GDM1 (cell line): ENCODE results near the gene PLA2G3.
"Not testable (repeated sequence)": the region's sequence is repeated elsewhere in the genome, so short reads cannot be mapped to it uniquely, and the experiment has no call there.

ENCODE experiments used
- DNase-seq: peaks from one replicate; lab custom pipeline; 2025; lab: John Stamatoyannopoulos, UW

PLA2G3 gene

GRCh38 chr22:31099841-31100761 lies 40.2 kb downstream of the PLA2G3 start:
- no peak for DNase-seq

DNA sequence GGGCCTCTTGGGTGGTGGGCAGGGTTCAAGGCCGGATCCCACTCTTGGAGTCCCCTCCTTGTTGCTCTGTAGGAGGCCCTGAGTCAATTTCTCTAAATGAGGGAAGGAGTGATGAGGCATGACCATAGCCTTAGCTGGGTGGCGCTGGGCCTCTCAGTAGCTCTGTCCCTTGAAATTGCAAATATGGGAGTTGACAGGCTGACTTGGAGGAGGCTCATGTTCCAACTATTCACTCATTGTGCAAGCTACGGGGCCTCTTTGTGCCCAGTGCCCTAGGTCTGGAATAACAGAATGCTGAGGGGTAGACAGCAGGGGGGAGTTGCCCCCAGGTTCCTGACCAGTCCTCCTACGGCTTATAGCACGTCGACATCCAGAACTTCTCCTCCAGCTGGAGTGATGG lies 40.9 kb downstream of the PLA2G3 start:
- DNase-seq: no peak

DNA sequence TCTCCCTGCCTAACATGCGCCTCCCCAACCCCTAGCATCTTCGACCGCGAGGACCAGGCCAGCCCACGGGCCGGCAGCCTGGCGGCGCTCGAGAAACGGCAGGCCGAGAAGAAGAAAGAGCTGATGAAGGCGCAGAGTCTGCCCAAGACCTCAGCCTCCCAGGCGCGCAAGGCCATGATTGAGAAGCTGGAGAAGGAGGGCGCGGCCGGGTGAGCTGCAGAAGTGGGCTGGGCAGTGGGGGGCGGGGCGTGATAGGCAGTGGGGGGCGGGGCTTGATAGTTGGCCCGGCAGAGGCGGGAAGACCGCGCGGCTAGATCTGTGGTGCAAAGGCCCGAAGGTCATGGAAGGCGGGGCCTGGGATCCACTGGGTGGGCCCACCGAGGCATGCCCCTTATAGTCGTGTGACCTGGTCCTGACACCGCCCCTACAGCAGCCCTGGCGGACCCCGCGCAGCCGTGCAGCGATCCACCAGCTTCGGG lies 41.6 kb downstream of the PLA2G3 start:
- DNase-seq: no peak

DNA sequence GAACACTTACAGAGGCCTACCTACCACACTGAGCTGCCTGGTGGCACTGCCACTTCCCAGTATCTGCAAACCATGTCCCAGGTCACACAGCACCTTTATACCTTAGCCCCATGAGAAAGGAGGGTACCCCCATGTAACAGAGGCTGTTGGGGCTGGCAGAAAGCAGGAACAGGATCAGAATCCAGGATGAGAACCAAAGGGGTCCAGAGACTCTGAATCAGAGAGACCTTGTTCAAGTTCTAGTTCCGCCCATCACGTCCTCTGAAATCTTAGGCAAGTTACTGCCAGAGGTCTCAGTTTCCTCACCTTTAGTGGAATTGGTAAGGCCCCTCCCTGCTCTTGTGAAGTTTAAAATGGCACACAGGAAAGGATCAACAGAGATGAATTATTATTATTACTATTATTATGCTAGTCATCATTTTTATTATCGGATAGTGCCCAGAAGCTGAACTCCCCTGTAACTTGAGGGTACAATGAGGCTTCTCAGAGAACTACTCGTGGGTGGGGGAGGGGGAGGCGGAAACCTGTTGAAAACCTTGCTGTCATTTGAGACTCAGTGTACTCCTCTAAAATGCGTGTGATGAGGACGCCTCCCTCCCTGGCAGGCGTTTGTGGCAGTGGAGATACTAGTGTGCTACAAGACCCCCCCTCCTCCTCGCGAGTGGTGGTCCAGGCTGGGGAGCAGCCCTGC lies 42.2 kb downstream of the PLA2G3 start:
- DNase-seq: no peak

- not testable (repeated sequence) for DNase-seq
Observed at GRCh38 chr22:31097539-31097938, 42.8 kb downstream of the PLA2G3 start.

DNA sequence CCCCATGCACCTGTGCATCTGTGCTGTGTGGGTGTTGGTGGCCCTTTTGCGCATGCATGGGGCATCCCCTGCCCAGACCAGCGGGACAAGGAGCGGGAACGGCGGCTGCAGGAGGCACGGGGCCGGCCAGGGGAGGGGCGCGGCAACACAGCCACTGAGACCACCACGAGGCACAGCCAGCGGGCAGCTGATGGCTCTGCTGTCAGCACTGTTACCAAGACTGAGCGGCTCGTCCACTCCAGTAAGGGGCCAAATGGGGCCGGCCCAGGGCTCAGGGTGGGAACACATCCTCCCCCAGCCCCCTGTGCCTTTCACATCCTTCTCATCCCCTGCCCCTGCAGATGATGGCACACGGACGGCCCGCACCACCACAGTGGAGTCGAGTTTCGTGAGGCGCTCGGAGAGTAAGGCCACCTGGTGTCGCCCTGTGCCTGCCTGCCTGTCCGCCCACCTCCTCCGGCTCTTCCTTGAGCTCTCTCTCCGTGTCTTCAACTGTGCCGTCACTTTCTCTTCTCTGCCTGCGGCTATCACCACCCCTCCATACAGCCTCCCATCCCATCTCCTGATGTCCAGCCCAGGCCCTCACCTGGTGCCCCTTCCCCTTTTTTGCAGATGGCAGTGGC lies 43.5 kb downstream of the PLA2G3 start:
- no peak for DNase-seq

- no peak for DNase-seq
Observed at GRCh38 chr22:31095637-31096249, 44.6 kb downstream of the PLA2G3 start.

DNA sequence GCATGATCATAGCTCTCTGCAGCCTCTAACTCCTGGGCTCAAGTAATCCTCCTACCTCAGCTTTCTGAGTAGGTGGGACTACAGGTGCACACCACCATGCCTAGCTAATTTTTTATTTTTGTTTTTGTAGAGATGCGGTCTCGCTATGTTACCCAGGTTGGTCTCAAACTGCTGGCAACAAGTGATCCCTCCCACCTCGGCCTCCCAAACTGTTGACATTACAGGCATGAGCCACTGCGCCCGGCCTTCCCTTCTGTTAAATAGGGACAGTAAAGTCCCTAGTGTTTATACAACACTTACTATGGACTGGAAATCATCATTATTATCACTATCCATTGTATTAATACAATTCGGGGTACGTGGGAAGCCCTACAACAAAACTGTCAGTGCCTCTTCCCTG lies 45.6 kb downstream of the PLA2G3 start:
- DNase-seq: no peak

DNA sequence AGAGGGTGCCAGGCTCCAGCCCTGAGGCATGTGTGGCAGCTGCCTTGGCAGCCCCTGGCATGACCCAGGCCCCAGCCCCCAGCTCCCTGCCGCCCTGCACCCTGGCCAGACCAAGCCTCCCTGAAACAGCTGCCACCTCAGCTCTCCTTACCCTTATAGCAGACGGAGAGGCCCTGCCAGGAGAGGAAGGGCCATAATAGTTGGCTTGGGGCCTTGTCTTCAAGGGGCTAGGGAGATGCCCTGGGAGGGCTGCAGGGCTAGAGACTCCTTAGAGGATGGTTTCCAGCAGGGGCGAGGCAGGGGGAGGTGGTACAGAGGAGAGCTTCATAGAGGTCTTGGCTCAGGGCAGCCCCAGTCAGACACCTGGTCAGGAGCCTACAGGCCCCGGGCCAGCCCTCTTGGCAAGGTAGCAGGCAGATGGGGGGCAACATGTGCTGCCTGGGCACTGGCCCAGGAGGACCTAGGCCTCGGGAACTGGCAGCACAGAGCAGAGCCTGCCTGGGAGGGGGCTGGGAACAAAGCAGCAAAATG lies 46.2 kb downstream of the PLA2G3 start:
- no peak for DNase-seq

DNA sequence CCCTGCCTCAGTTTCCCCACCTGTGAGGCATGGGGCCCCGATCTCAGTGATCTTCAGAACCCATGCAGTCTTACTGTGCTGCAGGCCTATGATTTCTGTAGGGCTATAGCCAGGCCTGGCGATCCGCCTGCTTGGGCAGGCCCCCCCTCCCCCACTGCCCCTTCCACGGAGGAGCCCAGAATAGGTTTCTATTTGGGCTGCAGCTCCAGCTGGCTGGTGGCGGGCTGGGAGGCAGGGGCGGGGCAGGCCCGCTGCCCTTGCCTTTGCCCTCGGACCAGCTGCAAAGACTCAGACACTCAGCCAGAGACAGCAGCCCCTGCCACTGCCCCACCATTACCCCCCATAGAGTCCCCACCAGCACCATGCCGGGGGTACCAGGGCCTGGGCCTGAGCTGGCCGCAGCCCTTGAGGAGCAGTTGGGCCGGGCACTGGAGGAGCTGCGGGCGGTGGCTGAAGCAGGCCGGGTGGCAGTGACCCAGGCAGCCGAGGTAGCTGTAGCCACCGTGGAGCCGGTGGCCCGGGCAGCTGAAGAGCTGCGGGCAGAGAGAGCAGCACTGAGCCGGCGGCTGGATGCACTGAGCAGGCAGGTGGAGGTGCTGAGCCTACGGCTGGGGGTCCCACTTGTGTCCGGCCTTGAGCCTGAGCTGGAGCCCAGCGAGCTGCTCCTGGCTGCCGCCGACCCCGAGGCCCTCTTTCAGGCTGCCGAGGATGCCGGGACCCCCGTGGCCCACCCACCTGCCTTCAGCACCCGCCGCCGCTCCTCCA lies 47.0 kb downstream of the PLA2G3 start:
- no peak for DNase-seq

- no peak for DNase-seq
Observed at GRCh38 chr22:31092161-31092560, 48.1 kb downstream of the PLA2G3 start.

DNA sequence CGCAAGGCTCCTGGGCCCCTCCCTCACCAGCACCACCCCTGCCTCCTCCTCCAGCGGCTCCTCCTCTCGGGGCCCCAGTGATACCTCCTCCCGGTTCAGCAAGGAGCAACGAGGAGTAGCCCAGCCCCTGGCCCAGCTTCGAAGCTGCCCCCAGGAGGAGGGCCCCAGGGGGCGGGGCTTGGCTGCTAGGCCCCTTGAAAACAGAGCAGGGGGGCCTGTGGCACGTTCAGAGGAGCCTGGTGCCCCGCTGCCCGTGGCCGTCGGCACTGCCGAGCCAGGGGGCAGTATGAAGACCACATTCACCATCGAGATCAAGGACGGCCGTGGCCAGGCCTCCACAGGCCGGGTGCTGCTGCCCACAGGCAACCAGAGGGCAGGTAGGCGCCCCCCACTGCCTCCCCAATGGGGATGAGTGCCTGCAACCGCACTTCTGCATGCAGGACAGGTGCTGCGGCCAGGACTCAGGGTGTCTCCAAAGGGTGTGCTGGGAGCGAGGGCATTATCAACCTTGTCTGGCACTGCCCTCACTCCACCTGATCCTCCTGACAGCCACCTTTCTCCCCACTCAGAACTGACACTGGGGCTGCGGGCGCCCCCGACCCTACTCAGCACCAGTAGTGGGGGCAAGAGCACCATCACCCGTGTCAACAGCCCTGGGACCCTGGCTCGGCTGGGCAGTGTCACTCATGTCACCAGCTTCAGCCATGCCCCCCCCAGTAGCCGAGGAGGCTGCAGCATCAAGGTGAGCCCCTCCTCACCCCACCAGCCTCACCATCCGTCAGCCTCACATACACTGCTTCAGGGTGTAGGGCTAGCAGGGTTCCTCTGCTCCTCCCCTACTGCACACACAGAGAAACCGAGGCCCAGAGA lies 49.0 kb downstream of the PLA2G3 start:
- no peak for DNase-seq

GRCh38 chr22:31090217-31091085 lies 49.9 kb downstream of the PLA2G3 start:
- DNase-seq: no peak

DNA sequence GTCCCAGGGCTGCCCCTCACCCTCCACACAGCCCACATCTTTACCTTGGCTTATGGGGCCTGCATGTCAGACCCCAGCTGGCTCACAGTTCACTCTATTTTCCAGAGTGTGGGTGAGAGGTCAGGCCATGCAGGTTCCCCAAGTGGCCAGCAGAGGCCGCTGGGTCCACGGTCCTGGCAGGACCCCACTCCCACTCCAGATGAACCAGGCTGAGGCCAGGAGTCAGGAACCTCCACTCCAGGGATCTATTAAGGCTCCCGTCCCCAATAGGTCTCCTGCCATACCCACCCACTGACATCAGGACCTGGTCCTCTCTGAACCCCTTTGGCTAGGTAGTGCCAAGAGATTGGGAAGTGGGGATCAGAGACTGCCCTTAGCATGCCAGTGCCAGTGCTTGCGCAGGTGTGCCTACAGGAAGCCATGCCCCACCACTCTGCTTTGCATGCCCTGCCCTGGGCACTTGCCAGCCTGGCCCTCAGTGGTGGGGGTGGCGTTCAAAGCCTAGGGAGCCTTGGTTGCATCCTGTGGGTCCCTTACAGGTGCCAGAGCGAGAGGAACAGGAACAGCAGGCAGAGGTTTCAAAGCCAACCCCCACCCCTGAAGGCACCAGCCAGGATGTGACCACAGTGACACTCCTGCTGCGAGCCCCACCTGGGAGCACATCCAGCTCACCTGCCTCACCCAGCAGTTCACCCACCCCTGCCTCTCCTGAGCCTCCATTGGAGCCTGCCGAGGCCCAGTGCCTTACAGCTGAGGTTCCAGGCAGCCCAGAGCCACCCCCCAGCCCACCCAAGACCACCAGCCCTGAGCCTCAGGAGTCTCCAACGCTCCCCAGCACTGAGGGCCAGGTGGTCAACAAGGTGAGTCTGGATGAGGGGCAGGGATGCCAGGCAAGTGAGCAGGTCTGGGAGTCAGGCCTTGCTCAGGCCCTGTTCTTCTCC lies 50.9 kb downstream of the PLA2G3 start:
- DNase-seq: no peak

- no peak for DNase-seq
Observed at GRCh38 chr22:31088233-31088986, 51.9 kb downstream of the PLA2G3 start.

GRCh38 chr22:31087744-31088215 lies 52.5 kb downstream of the PLA2G3 start:
- no peak for DNase-seq

GRCh38 chr22:31086703-31087330 lies 53.5 kb downstream of the PLA2G3 start:
- no peak for DNase-seq
